Type B pancreatic cell (in vitro differentiated cells): Measurements from ENCODE around the gene RING1. TPM values are rescaled to one million over a fixed set of nuclear protein-coding genes. Genes with fewer than 3 reads are reported as not detected.
A peak's percentile ranks its signal among the peaks of the same experiment; 100 is the strongest.

Experiments
- DNase-seq: peaks from one replicate; pipeline ENCODE4 v3.0.0; 2021; ENCODE audit warnings: mixed read lengths; ENCODE audit not compliant: unreplicated experiment; ENCODE audit errors: extremely low spot score
- H3K27ac Mint-ChIP-seq: 2 replicates; pipeline ENCODE4 v1.8.0; 2021; ENCODE audit warnings: mild to moderate bottlenecking, mixed read lengths
- H3K27me3 Mint-ChIP-seq: 2 replicates; pipeline ENCODE4 v1.8.0; 2021; ENCODE audit warnings: mixed read lengths
- H3K36me3 Mint-ChIP-seq: 2 replicates; pipeline ENCODE4 v1.8.0; 2021; ENCODE audit warnings: mixed read lengths
- H3K4me1 Mint-ChIP-seq: one replicate; pipeline ENCODE4 v1.8.0; 2021; ENCODE audit warnings: mixed read lengths; ENCODE audit not compliant: unreplicated experiment
- H3K4me3 Mint-ChIP-seq: 2 replicates; pipeline ENCODE4 v1.8.0; 2021; ENCODE audit warnings: mild to moderate bottlenecking, mixed read lengths
- H3K9me3 Mint-ChIP-seq: 2 replicates; pipeline ENCODE4 v1.8.0; 2021; ENCODE audit warnings: mixed read lengths
- CTCF ChIP-seq: fragments of 200-600 bp; sonication (generic); conservative IDR thresholded peaks from 2 replicates; pipeline ENCODE4 v1.5.0; 2021; ENCODE audit warnings: antibody characterized with exemption, mild to moderate bottlenecking
- long read RNA-seq: library from polyadenylated mRNA; unstranded; transcript quantifications from one replicate; pipeline ENCODE4 v2.0.0, GENCODE V29; 2020
- total RNA-seq: library from RNA; stranded (reverse); gene quantifications from 2 replicates; pipeline ENCODE4 v1.2.1, GENCODE V29; 2021; ENCODE audit warnings: low replicate concordance

The RING1 gene
- 44.5 and 60.4 TPM in 2 replicates for total RNA-seq
- long read RNA-seq, partial matches to known transcripts, result 1 of 1 reads
- long read RNA-seq, other reads (novel, unspliced or antisense), result 0 of 1 reads

- H3K27ac Mint-ChIP-seq, result peak within 1 kb of the TSS; percentile 96
- H3K4me1 Mint-ChIP-seq, result peaks cover 51% of the 10 kb centered on the region
- peak within 1 kb of the TSS; percentile 100 for H3K4me3 Mint-ChIP-seq
- no peak for TF ChIP-seq CTCF
- no peaks in the 10 kb centered on the region for H3K9me3 Mint-ChIP-seq
- peaks cover 9% of the 10 kb centered on the region for H3K27me3 Mint-ChIP-seq
- peaks cover 13% of the 10 kb centered on the region for H3K36me3 Mint-ChIP-seq
- DNase-seq, result peak; percentile 87
Measured at GRCh38 chr6:33208091-33208967, at the start of gene RING1. Gene RING1 (plus strand): TSS chr6:33208500. CDS start chr6:33208823, 323 bp downstream.

GRCh38 chr6:33160096-33160495 is 48.2 kb upstream of the RING1 start:
- Mint-ChIP-seq H3K36me3 (no peaks in the 10 kb centered on the region), H3K27me3 (peaks cover 10% of the 10 kb centered on the region), H3K4me1 (peaks cover 7% of the 10 kb centered on the region), H3K27ac (no peak overlapping the region), H3K4me3 (no peak overlapping the region), H3K9me3 (no peaks in the 10 kb centered on the region)
- no peak for DNase-seq
- TF ChIP-seq CTCF, result no peak

GRCh38 chr6:33160728-33161344 is 47.5 kb upstream of the RING1 start:
- Mint-ChIP-seq H3K27ac (peak overlapping the region; percentile 55), H3K9me3 (no peaks in the 10 kb centered on the region), H3K4me3 (peak overlapping the region; percentile 88), H3K36me3 (no peaks in the 10 kb centered on the region), H3K27me3 (peaks cover 10% of the 10 kb centered on the region), H3K4me1 (peaks cover 7% of the 10 kb centered on the region)
- DNase-seq, result no peak
- no peak for TF ChIP-seq CTCF

- Mint-ChIP-seq H3K4me3 (peak overlapping the region; percentile 88), H3K27ac (peak overlapping the region; percentile 55)
Measured at GRCh38 chr6:33161354-33162331, 46.7 kb upstream of the RING1 start.

More at GRCh38 chr6:33161354-33162331, 46.7 kb upstream of the RING1 start:
- DNase-seq, result peak; percentile 89
- no peaks in the 10 kb centered on the region for H3K9me3 Mint-ChIP-seq
- peak; percentile 95 for TF ChIP-seq CTCF
- H3K36me3 Mint-ChIP-seq, result no peaks in the 10 kb centered on the region
- H3K4me1 Mint-ChIP-seq, result peaks cover 7% of the 10 kb centered on the region
- peaks cover 10% of the 10 kb centered on the region for H3K27me3 Mint-ChIP-seq
